OCI-LY1 (cell line): ENCODE data around the gene FMN1.

ENCODE experiments used
- H2AFZ ChIP-seq: fragments of 200-600 bp; sonication (generic), shearing (Covaris generic); 2 replicates; pipeline ENCODE4 v1.6.0; 2014; ENCODE audit warnings: antibody characterized with exemption, mild to moderate bottlenecking, low read length
- H3F3A ChIP-seq: fragments of 200-600 bp; sonication (generic), shearing (Covaris generic); 2 replicates; pipeline ENCODE4 v1.6.0; 2014; ENCODE audit warnings: mild to moderate bottlenecking, antibody characterized with exemption, low read length, moderate library complexity; ENCODE audit not compliant: insufficient read depth
- H3K27ac ChIP-seq: fragments of 200-600 bp; sonication (generic); 2 replicates; pipeline ENCODE4 v1.5.1; 2014; ENCODE audit warnings: low read length, mixed run types, mild to moderate bottlenecking, low read depth; ENCODE audit not compliant: poor library complexity, severe bottlenecking
- H3K27me3 ChIP-seq: fragments of 200-600 bp; sonication (generic); 2 replicates; pipeline ENCODE4 v1.6.0; 2014; ENCODE audit warnings: antibody characterized with exemption, mild to moderate bottlenecking, low read length, moderate library complexity; ENCODE audit not compliant: insufficient read depth
- H3K36me3 ChIP-seq: fragments of 200-600 bp; sonication (generic); 2 replicates; pipeline ENCODE4 v1.6.1; 2014; ENCODE audit warnings: mild to moderate bottlenecking, antibody characterized with exemption, low read length, moderate library complexity, mixed read lengths; ENCODE audit not compliant: insufficient read depth
- H3K4me1 ChIP-seq: fragments of 200-600 bp; sonication (generic); 2 replicates; pipeline ENCODE4 v1.5.1; 2014; ENCODE audit warnings: mild to moderate bottlenecking, low read length, moderate library complexity; ENCODE audit not compliant: insufficient read depth, severe bottlenecking
- H3K4me2 ChIP-seq: fragments of 200-600 bp; sonication (generic), shearing (Covaris generic); 2 replicates; pipeline ENCODE4 v1.6.1; 2014; ENCODE audit warnings: low read length
- H3K4me3 ChIP-seq: fragments of 200-600 bp; sonication (generic); 2 replicates; pipeline ENCODE4 v1.5.1; 2014; ENCODE audit warnings: low read length, low read depth, mild to moderate bottlenecking, mixed read lengths; ENCODE audit not compliant: poor library complexity, severe bottlenecking
- H3K79me2 ChIP-seq: fragments of 200-600 bp; shearing (Covaris generic); 2 replicates; pipeline ENCODE4 v1.6.1; 2016; ENCODE audit warnings: mixed run types, low read length, mixed read lengths; ENCODE audit not compliant: insufficient read depth
- H3K9ac ChIP-seq: fragments of 200-600 bp; sonication (generic), shearing (Covaris generic); 2 replicates; pipeline ENCODE4 v1.6.1; 2014; ENCODE audit warnings: mild to moderate bottlenecking, low read length, mixed read lengths
- H3K9me2 ChIP-seq: fragments of 200-600 bp; sonication (generic), shearing (Covaris generic); 2 replicates; pipeline ENCODE4 v1.6.1; 2014; ENCODE audit warnings: low read depth, mild to moderate bottlenecking, low read length, mixed read lengths
- H3K9me3 ChIP-seq: fragments of 200-600 bp; shearing (Covaris generic); 2 replicates; pipeline ENCODE4 v1.6.1; 2014; ENCODE audit warnings: low read length, mixed read lengths
- H4K20me1 ChIP-seq: fragments of 200-600 bp; sonication (generic), shearing (Covaris generic); 2 replicates; pipeline ENCODE4 v1.6.0; 2016; ENCODE audit warnings: mild to moderate bottlenecking, low read length; ENCODE audit not compliant: insufficient read depth
- EZH2 ChIP-seq: fragments of 200-600 bp; sonication (generic), shearing (Covaris generic); IDR thresholded peaks from 2 replicates; pipeline ENCODE4 v1.8.0; 2017; ENCODE audit warnings: borderline replicate concordance, mixed run types, mild to moderate bottlenecking, antibody characterized with exemption, low read length, moderate library complexity, mixed read lengths
- TF ChIP-seq, protein P1 (sequence below): fragments of 200-600 bp; sonication (generic), shearing (Covaris generic); IDR thresholded peaks from 2 replicates; pipeline ENCODE4 v1.5.1; 2017; ENCODE audit warnings: mild to moderate bottlenecking, antibody characterized with exemption, low read length, moderate library complexity, mixed read lengths

The FMN1 gene

GRCh38 chr15:32723171-32723948, 471.2 kb downstream of the FMN1 start:
- Histone ChIP-seq H3K27ac (no peak overlapping the region), H2AFZ (no peak overlapping the region), H3F3A (no peaks in the 10 kb centered on the region), H3K27me3 (no peaks in the 10 kb centered on the region), H3K79me2 (no peaks in the 10 kb centered on the region), H3K9me3 (no peaks in the 10 kb centered on the region), H4K20me1 (no peaks in the 10 kb centered on the region), H3K4me1 (no peaks in the 10 kb centered on the region), H3K4me3 (no peak overlapping the region), H3K9ac (no peak overlapping the region), H3K4me2 (no peak overlapping the region), H3K9me2 (no peaks in the 10 kb centered on the region), H3K36me3 (no peaks in the 10 kb centered on the region)
- TF ChIP-seq EZH2, result no peak
- TF ChIP-seq, protein P1, sequence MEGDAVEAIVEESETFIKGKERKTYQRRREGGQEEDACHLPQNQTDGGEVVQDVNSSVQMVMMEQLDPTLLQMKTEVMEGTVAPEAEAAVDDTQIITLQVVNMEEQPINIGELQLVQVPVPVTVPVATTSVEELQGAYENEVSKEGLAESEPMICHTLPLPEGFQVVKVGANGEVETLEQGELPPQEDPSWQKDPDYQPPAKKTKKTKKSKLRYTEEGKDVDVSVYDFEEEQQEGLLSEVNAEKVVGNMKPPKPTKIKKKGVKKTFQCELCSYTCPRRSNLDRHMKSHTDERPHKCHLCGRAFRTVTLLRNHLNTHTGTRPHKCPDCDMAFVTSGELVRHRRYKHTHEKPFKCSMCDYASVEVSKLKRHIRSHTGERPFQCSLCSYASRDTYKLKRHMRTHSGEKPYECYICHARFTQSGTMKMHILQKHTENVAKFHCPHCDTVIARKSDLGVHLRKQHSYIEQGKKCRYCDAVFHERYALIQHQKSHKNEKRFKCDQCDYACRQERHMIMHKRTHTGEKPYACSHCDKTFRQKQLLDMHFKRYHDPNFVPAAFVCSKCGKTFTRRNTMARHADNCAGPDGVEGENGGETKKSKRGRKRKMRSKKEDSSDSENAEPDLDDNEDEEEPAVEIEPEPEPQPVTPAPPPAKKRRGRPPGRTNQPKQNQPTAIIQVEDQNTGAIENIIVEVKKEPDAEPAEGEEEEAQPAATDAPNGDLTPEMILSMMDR, result no peak

GRCh38 chr15:32722136-32722535, 472.4 kb downstream of the FMN1 start:
- Histone ChIP-seq H3K27ac (no peak overlapping the region), H4K20me1 (no peaks in the 10 kb centered on the region), H3K9me2 (no peaks in the 10 kb centered on the region), H3K9me3 (no peaks in the 10 kb centered on the region), H3K79me2 (no peaks in the 10 kb centered on the region), H2AFZ (no peak overlapping the region), H3K9ac (no peak overlapping the region), H3K4me3 (no peak overlapping the region), H3K36me3 (no peaks in the 10 kb centered on the region), H3K4me2 (no peak overlapping the region), H3K4me1 (no peaks in the 10 kb centered on the region), H3K27me3 (no peaks in the 10 kb centered on the region), H3F3A (no peaks in the 10 kb centered on the region)
- no peak for TF ChIP-seq EZH2
- TF ChIP-seq, protein P1, result no peak

GRCh38 chr15:32721596-32721995, 472.9 kb downstream of the FMN1 start:
- Histone ChIP-seq H3K36me3 (no peaks in the 10 kb centered on the region), H3K4me3 (no peak overlapping the region), H3F3A (no peaks in the 10 kb centered on the region), H3K4me2 (no peak overlapping the region), H3K4me1 (no peaks in the 10 kb centered on the region), H3K27ac (no peak overlapping the region), H2AFZ (no peak overlapping the region), H4K20me1 (no peaks in the 10 kb centered on the region), H3K9ac (no peak overlapping the region), H3K9me2 (no peaks in the 10 kb centered on the region), H3K79me2 (no peaks in the 10 kb centered on the region), H3K9me3 (no peaks in the 10 kb centered on the region), H3K27me3 (no peaks in the 10 kb centered on the region)
- TF ChIP-seq, protein P1, result no peak
- TF ChIP-seq EZH2, result no peak
